ENCODE data around the gene SDR42E1. TPM values are rescaled to one million over a fixed set of nuclear protein-coding genes. Genes with fewer than 3 reads are reported as not detected.

SDR42E1 gene
- total RNA-seq, 1 donor from 2014 or later = not detected

DNA sequence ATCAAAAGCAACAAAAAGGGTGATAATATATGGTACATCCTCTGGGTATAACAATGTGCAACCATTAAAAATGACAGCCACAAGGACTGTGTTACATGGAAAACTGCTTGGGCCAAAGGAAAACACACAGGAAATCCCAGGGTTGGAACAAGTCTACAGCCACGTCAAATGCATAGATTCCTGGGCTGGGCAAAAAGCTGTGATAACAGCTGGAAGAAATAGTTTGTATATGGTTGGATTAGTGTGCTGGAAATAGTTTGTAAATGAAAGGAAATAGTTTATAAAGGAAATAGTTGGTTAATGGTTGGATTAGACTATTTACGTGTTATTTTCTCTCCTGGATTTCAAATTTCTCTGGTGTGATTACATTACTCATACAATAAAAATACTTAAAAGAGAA is 26.4 kb upstream of the SDR42E1 start:
- TF ChIP-seq, protein P1, sequence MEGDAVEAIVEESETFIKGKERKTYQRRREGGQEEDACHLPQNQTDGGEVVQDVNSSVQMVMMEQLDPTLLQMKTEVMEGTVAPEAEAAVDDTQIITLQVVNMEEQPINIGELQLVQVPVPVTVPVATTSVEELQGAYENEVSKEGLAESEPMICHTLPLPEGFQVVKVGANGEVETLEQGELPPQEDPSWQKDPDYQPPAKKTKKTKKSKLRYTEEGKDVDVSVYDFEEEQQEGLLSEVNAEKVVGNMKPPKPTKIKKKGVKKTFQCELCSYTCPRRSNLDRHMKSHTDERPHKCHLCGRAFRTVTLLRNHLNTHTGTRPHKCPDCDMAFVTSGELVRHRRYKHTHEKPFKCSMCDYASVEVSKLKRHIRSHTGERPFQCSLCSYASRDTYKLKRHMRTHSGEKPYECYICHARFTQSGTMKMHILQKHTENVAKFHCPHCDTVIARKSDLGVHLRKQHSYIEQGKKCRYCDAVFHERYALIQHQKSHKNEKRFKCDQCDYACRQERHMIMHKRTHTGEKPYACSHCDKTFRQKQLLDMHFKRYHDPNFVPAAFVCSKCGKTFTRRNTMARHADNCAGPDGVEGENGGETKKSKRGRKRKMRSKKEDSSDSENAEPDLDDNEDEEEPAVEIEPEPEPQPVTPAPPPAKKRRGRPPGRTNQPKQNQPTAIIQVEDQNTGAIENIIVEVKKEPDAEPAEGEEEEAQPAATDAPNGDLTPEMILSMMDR (conservative IDR thresholded peaks at IDR 0.05) = no peak
- DNase-seq (ENCODE audit: low read depth, low spot score) = no peak
- H3K9me3 Mint-ChIP-seq = no peaks in the 10 kb centered on the region
- no peak overlapping the region for H3K27ac Mint-ChIP-seq (ENCODE audit: unreplicated experiment)
- H3K36me3 Mint-ChIP-seq (ENCODE audit: low read depth) = no peaks in the 10 kb centered on the region
- H3K27me3 Mint-ChIP-seq (ENCODE audit: low read depth) = peaks cover 10% of the 10 kb centered on the region
- no peak overlapping the region for H3K4me3 Mint-ChIP-seq
- H3K4me1 Mint-ChIP-seq = no peaks in the 10 kb centered on the region

DNA sequence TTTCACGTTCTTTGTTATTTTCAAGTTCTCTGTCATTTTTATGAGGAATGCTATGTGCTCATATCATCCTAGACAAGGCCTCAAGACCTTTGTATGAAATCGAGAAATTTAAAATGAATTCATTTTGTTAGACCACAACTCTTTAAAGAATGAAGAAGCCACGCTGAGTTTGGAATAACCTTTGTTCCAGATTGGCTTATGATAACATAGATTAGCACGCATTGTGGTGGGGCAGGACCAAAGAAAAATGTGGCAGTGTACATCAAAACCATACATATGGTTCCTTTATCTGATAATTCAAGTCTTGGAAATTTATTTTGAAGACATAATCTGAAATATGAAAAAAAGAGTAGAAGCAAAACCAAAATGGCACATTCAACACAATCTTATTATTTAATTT is 26.0 kb upstream of the SDR42E1 start:
- no peak overlapping the region for H3K27ac Mint-ChIP-seq (ENCODE audit: unreplicated experiment)
- no peak overlapping the region for H3K4me3 Mint-ChIP-seq
- H3K4me1 Mint-ChIP-seq = no peaks in the 10 kb centered on the region
- H3K9me3 Mint-ChIP-seq = no peaks in the 10 kb centered on the region
- H3K36me3 Mint-ChIP-seq (ENCODE audit: low read depth) = no peaks in the 10 kb centered on the region
- no peak for DNase-seq (ENCODE audit: low read depth, low spot score)
- peaks cover 12% of the 10 kb centered on the region for H3K27me3 Mint-ChIP-seq (ENCODE audit: low read depth)
- TF ChIP-seq, protein P1 (conservative IDR thresholded peaks at IDR 0.05) = no peak

DNA sequence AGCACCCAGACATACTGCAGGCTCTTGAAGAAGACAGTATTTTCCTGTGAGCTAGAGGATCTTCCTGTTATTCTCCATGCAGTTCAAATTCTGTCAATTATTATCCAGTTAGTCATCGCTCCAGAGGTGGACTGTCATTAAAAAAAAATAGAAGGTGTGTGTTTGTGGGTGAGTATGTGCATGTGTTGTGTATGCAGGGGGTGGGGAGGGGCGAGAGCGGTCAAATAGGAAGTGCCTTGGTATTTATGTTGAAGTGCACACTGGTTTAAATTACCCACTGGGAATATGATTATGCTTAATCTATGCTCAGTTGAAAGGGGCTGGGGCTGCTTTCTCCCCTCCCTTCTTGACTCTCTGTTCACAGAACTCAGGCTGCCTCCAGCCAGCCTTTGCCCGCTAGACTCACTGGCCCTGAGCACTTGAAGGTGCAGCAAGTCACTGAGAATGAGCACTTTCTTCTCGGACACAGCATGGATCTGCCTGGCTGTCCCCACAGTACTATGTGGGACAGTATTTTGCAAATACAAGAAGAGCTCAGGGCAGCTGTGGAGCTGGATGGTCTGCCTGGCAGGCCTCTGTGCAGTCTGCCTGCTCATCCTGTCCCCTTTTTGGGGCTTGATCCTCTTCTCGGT is 23.8 kb upstream of the SDR42E1 start, which contains the start of gene HSD17B2:
Gene HSD17B2 (plus strand): TSS at position 273 of the 632 bp plus-strand sequence. CDS start 172 bp downstream, at position 445.
- DNase-seq (ENCODE audit: low read depth, low spot score) = no peak
- H3K9me3 Mint-ChIP-seq = no peaks in the 10 kb centered on the region
- H3K36me3 Mint-ChIP-seq (ENCODE audit: low read depth) = no peaks in the 10 kb centered on the region
- TF ChIP-seq, protein P1 (conservative IDR thresholded peaks at IDR 0.05) = no peak
- H3K27ac Mint-ChIP-seq (ENCODE audit: unreplicated experiment) = no peak within 1 kb of the TSS
- no peak within 1 kb of the TSS for H3K4me3 Mint-ChIP-seq
- H3K4me1 Mint-ChIP-seq = no peaks in the 10 kb centered on the region
- peaks cover 15% of the 10 kb centered on the region for H3K27me3 Mint-ChIP-seq (ENCODE audit: low read depth)

DNA sequence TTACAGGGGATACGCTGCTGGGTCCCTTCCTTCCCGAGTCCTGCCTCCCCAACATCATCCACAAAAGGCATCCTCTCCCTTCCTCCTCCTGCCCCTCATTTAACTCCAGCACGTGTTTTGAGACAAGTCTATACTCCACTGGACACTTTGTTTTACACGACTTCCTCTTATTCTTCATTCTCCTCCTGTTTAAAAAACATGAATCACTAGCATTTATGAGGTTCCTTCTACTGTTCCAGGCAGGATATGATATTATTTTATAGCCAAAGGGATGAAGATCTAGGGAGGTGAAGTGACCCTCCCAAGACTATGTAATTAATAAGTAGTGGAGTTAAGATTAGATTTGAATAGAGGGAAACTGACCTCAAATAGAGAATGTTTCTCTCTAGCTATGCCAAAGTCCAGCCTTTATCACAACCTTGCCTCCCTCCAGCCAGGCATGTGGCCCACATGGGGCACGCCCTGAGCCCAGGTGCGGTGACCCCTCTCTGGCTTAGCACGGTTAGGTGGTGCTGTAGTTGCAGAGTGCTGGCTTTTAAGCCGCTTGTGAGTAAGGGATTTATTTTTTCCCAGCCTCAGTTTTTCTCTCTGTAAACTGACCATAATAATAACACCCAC is 22.5 kb upstream of the SDR42E1 start:
- Mint-ChIP-seq H3K9me3 (no peaks in the 10 kb centered on the region), H3K4me3 (no peak overlapping the region), H3K27ac (ENCODE audit: unreplicated experiment) (no peak overlapping the region), H3K4me1 (no peaks in the 10 kb centered on the region), H3K36me3 (ENCODE audit: low read depth) (no peaks in the 10 kb centered on the region), H3K27me3 (ENCODE audit: low read depth) (peaks cover 13% of the 10 kb centered on the region)
- no peak for DNase-seq (ENCODE audit: low read depth, low spot score)
- TF ChIP-seq, protein P1 (conservative IDR thresholded peaks at IDR 0.05) = no peak

GRCh38 chr16:82033006-82033405 is 21.7 kb upstream of the SDR42E1 start:
- H3K4me3 Mint-ChIP-seq = no peak overlapping the region
- DNase-seq (ENCODE audit: low read depth, low spot score) = no peak
- H3K36me3 Mint-ChIP-seq (ENCODE audit: low read depth) = no peaks in the 10 kb centered on the region
- no peaks in the 10 kb centered on the region for H3K4me1 Mint-ChIP-seq
- TF ChIP-seq, protein P1 (conservative IDR thresholded peaks at IDR 0.05) = no peak
- H3K27ac Mint-ChIP-seq (ENCODE audit: unreplicated experiment) = no peak overlapping the region
- peaks cover 9% of the 10 kb centered on the region for H3K27me3 Mint-ChIP-seq (ENCODE audit: low read depth)
- H3K9me3 Mint-ChIP-seq = no peaks in the 10 kb centered on the region

All from neural crest cell (in vitro differentiated cells).